Neural cell (in vitro differentiated cells): ENCODE measurements around the gene PDILT.

Source experiments
- EZH2 ChIP-seq: fragments of 200-600, 300-800 bp; shearing (Covaris generic), sonication (generic); IDR thresholded peaks from 2 replicates; pipeline ENCODE4 v1.6.1; 2014; ENCODE audit warnings: antibody characterized with exemption, low read length, borderline replicate concordance, mild to moderate bottlenecking; ENCODE audit not compliant: insufficient read depth, poor library complexity, severe bottlenecking
- POLR2AphosphoS5 ChIP-seq: IDR thresholded peaks from 2 replicates; pipeline ENCODE4 v1.6.1; 2012
- SMC3 ChIP-seq: fragments of 450-650 bp; conservative IDR thresholded peaks from 2 replicates; pipeline ENCODE4 v1.6.1; 2014; ENCODE audit warnings: antibody characterized with exemption, mild to moderate bottlenecking, moderate library complexity; ENCODE audit not compliant: poor library complexity
- TAF1 ChIP-seq: IDR thresholded peaks from 2 replicates; pipeline ENCODE4 v1.6.1; 2012; ENCODE audit warnings: low read depth
- TF ChIP-seq, protein P1 (sequence below): fragments of 450-650 bp; IDR thresholded peaks from 2 replicates; pipeline ENCODE4 v1.5.1; 2014; ENCODE audit warnings: antibody characterized with exemption, mild to moderate bottlenecking, moderate library complexity; ENCODE audit not compliant: poor library complexity, severe bottlenecking

DNA sequence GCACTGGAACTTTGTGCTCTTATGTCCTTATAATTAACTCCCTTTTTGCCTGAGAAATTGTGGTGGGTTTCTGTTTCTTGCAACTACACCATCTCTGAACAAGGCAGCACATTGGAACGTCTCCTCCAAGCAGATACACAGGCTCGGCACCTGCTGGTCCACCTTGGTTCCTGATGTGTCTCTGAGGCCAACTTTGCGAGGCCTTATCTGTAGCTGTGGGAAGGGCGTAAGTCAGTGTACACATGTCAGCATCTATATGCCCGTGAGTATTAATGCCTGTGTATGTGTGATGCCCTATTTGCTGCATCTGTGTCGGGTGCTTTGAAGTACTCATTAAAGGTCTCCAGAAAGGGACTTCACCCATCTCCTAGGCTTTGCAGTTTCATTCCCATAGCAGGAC is 94.8 kb downstream of the PDILT start:
- TF ChIP-seq, protein P1, sequence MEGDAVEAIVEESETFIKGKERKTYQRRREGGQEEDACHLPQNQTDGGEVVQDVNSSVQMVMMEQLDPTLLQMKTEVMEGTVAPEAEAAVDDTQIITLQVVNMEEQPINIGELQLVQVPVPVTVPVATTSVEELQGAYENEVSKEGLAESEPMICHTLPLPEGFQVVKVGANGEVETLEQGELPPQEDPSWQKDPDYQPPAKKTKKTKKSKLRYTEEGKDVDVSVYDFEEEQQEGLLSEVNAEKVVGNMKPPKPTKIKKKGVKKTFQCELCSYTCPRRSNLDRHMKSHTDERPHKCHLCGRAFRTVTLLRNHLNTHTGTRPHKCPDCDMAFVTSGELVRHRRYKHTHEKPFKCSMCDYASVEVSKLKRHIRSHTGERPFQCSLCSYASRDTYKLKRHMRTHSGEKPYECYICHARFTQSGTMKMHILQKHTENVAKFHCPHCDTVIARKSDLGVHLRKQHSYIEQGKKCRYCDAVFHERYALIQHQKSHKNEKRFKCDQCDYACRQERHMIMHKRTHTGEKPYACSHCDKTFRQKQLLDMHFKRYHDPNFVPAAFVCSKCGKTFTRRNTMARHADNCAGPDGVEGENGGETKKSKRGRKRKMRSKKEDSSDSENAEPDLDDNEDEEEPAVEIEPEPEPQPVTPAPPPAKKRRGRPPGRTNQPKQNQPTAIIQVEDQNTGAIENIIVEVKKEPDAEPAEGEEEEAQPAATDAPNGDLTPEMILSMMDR: no peak
- TF ChIP-seq EZH2 (no peak), POLR2AphosphoS5 (no peak), SMC3 (no peak), TAF1 (no peak)
